K562 (cell line): ENCODE data around the gene ZBTB48. TPM values are rescaled to one million over a fixed set of nuclear protein-coding genes. Genes with fewer than 3 reads are reported as not detected.

Experiments
- ARID1B ChIP-seq: fragments of 450-650 bp; IDR thresholded peaks from 2 replicates; pipeline ENCODE4 v1.6.1; 2016; ENCODE audit warnings: antibody characterized with exemption, mild to moderate bottlenecking, inconsistent platforms
- CSDE1 ChIP-seq, 2 experiments: fragments of 450-650 bp; IDR thresholded peaks; 2 replicates each; pipeline ENCODE4 v1.6.1; 2016; ENCODE audit warnings: mild to moderate bottlenecking in 1 of 2
- E2F3 ChIP-seq: fragments of 250-450 bp; sonication (Bioruptor Pico); IDR thresholded peaks from 2 replicates; pipeline ENCODE4 v1.4.0; 2020; ENCODE audit warnings: mild to moderate bottlenecking
- HMG20B ChIP-seq: fragments of 250-450 bp; sonication (Bioruptor Pico); IDR thresholded peaks from 2 replicates; pipeline ENCODE4 v1.5.0; 2021; ENCODE audit warnings: mild to moderate bottlenecking
- LEF1 ChIP-seq: fragments of 450-650 bp; IDR thresholded peaks from 2 replicates; pipeline ENCODE4 v1.6.1; 2016; ENCODE audit warnings: mild to moderate bottlenecking
- SPI1 ChIP-seq: IDR thresholded peaks from 2 replicates; pipeline ENCODE4 v1.6.1; 2011; ENCODE audit warnings: low read depth, low read length, control low read depth, borderline replicate concordance
- TAL1 ChIP-seq: fragments of 450-650 bp; IDR thresholded peaks from 2 replicates; pipeline ENCODE4 v1.6.1; 2016; ENCODE audit warnings: mild to moderate bottlenecking
- ZNF695 ChIP-seq: fragments of 450-650 bp; formaldehyde crosslinking; IDR thresholded peaks from 2 replicates; pipeline ENCODE4 v1.4.0; 2020; ENCODE audit warnings: mild to moderate bottlenecking, moderate library complexity
- ZNF75A ChIP-seq: fragments of 450-650 bp; formaldehyde crosslinking; IDR thresholded peaks from 2 replicates; pipeline ENCODE4 v1.4.0; 2020; ENCODE audit warnings: mild to moderate bottlenecking
- ZNF764 ChIP-seq: fragments of 250-450 bp; sonication (Bioruptor Pico); IDR thresholded peaks from 2 replicates; pipeline ENCODE4 v1.4.0; 2020; ENCODE audit warnings: low read depth, mild to moderate bottlenecking, moderate library complexity
- polyA plus RNA-seq, 8 experiments: library from polyadenylated mRNA; depleted of rRNA in 4 of 8; stranded (reverse) in 5 of 8; unstranded in 3 of 8; fragments of >200 nt; fragmentation: Nextera tagmentation in 2 of 8; fragmentation: Illumina TruSeq in 1 of 8; extraction: Ambion mirVana in 2 of 8; extraction: Trizol in 1 of 8; gene quantifications; 2 replicates each; pipeline versions ENCODE4 v1.2.1 to v1.2.3, GENCODE V29; 2011 to 2014; ENCODE audit warnings: inconsistent platforms in 1 of 8, missing spikeins in 1 of 8
- total RNA-seq, 7 experiments: library from RNA; depleted of rRNA in 6 of 7; stranded (reverse); fragments of >200 nt in 6 of 7; fragmentation: Illumina TruSeq in 2 of 7; extraction: Trizol in 2 of 7; gene quantifications; 2 replicates each; pipeline versions ENCODE4 v1.2.1 to v1.2.3, GENCODE V29; 2011 to 2021; ENCODE audit warnings: low replicate concordance in 1 of 7
- TF ChIP-seq, protein P1 (sequence below): fragments of 450-650 bp; IDR thresholded peaks from 2 replicates; pipeline ENCODE4 v1.6.1; 2018; ENCODE audit not compliant: partially characterized antibody
- TF ChIP-seq, protein P2 (sequence below): fragments of 450-650 bp; conservative IDR thresholded peaks from 2 replicates; pipeline ENCODE4 v1.6.1; 2016; ENCODE audit warnings: missing genetic modification characterization, low read depth, mild to moderate bottlenecking, missing compliant biosample characterization, moderate library complexity
- TF ChIP-seq, protein P3 (sequence below): sonication (generic); formaldehyde crosslinking; IDR thresholded peaks from 2 replicates; pipeline ENCODE4 v1.8.1; 2022; ENCODE audit warnings: missing genetic modification reagents
- TF ChIP-seq, protein P4 (sequence below): fragments of 200-800 bp; sonication (Bioruptor generic); IDR thresholded peaks from 2 replicates; pipeline ENCODE4 v1.6.1; 2016; ENCODE audit warnings: missing genetic modification characterization, missing compliant biosample characterization
- TF ChIP-seq, protein P5 (sequence below), 2 experiments: fragments of 200-800 bp in 1 of 2; sonication (Bioruptor generic) in 1 of 2; sonication (generic) in 1 of 2; formaldehyde crosslinking in 1 of 2; IDR thresholded peaks in 1 of 2; conservative IDR thresholded peaks in 1 of 2; 2 replicates each; pipeline versions ENCODE4 v1.5.0 to v1.6.1; 2016 to 2020; ENCODE audit warnings: missing compliant biosample characterization in 1 of 2, missing genetic modification characterization in 1 of 2, missing genetic modification reagents in 1 of 2

Gene ZBTB48
- total and polyA plus RNA-seq, 9 of the 15 experiments (the other 6 are each of a cell fraction or from before 2014, with no cell fraction given), result 1.9 to 66.9 (median 29.5) TPM

DNA sequence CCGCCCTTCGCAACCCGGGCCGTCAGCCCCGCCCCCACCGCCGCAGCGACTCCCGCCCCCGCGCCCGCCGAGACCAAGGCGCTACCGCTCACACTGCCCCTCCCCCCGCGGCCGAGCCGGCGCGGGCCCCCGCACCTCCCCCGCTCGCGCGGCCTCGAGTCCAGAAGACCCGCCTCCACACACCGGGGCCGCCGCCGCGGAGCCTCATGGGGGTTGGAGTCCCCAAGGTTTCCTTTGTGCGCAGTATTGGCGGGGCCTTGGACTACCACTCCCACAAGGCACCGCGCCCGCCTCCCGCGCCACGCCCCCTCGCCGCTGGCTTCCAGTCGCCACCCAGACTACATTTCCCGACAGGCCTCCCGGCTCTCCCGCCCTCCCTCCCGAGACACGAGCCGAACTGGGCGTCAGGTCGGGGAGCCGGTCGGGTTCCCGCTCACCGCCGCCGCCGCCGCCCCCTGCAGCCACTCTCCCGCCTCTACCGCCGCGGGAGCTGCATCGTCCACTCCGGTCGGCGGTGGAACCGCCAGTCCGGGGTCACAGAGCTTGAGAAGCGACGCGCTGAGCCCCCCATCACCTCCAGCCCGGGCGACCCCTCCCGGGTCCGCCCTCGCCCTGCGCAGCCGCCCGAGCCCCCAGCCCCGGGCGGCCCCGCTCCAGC, 33.7 kb downstream of the ZBTB48 start, which contains the start of gene PHF13 (continued):
- TF ChIP-seq, protein P1, sequence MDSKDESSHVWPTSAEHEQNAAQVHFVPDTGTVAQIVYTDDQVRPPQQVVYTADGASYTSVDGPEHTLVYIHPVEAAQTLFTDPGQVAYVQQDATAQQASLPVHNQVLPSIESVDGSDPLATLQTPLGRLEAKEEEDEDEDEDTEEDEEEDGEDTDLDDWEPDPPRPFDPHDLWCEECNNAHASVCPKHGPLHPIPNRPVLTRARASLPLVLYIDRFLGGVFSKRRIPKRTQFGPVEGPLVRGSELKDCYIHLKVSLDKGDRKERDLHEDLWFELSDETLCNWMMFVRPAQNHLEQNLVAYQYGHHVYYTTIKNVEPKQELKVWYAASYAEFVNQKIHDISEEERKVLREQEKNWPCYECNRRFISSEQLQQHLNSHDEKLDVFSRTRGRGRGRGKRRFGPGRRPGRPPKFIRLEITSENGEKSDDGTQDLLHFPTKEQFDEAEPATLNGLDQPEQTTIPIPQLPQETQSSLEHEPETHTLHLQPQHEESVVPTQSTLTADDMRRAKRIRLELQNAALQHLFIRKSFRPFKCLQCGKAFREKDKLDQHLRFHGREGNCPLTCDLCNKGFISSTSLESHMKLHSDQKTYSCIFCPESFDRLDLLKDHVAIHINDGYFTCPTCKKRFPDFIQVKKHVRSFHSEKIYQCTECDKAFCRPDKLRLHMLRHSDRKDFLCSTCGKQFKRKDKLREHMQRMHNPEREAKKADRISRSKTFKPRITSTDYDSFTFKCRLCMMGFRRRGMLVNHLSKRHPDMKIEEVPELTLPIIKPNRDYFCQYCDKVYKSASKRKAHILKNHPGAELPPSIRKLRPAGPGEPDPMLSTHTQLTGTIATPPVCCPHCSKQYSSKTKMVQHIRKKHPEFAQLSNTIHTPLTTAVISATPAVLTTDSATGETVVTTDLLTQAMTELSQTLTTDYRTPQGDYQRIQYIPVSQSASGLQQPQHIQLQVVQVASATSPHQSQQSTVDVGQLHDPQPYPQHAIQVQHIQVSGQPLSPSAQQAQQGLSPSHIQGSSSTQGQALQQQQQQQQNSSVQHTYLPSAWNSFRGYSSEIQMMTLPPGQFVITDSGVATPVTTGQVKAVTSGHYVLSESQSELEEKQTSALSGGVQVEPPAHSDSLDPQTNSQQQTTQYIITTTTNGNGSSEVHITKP, result no peak
- TF ChIP-seq, protein P2, sequence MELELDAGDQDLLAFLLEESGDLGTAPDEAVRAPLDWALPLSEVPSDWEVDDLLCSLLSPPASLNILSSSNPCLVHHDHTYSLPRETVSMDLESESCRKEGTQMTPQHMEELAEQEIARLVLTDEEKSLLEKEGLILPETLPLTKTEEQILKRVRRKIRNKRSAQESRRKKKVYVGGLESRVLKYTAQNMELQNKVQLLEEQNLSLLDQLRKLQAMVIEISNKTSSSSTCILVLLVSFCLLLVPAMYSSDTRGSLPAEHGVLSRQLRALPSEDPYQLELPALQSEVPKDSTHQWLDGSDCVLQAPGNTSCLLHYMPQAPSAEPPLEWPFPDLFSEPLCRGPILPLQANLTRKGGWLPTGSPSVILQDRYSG, result no peak
- TF ChIP-seq, protein P3, sequence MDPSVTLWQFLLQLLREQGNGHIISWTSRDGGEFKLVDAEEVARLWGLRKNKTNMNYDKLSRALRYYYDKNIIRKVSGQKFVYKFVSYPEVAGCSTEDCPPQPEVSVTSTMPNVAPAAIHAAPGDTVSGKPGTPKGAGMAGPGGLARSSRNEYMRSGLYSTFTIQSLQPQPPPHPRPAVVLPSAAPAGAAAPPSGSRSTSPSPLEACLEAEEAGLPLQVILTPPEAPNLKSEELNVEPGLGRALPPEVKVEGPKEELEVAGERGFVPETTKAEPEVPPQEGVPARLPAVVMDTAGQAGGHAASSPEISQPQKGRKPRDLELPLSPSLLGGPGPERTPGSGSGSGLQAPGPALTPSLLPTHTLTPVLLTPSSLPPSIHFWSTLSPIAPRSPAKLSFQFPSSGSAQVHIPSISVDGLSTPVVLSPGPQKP (CRISPR knock-in tag), result no peak
- TF ChIP-seq ZNF764 (CRISPR knock-in tag) (no peak), ARID1B (no peak), LEF1 (no peak), SPI1 (no peak), TAL1 (no peak), E2F3 (CRISPR knock-in tag) (peak; percentile 94), ZNF75A (no peak), CSDE1 (IDR thresholded peaks at IDR 0.05) (no peak), ZNF695 (CRISPR knock-in tag) (no peak), HMG20B (CRISPR knock-in tag) (no peak)
- TF ChIP-seq, protein P4, sequence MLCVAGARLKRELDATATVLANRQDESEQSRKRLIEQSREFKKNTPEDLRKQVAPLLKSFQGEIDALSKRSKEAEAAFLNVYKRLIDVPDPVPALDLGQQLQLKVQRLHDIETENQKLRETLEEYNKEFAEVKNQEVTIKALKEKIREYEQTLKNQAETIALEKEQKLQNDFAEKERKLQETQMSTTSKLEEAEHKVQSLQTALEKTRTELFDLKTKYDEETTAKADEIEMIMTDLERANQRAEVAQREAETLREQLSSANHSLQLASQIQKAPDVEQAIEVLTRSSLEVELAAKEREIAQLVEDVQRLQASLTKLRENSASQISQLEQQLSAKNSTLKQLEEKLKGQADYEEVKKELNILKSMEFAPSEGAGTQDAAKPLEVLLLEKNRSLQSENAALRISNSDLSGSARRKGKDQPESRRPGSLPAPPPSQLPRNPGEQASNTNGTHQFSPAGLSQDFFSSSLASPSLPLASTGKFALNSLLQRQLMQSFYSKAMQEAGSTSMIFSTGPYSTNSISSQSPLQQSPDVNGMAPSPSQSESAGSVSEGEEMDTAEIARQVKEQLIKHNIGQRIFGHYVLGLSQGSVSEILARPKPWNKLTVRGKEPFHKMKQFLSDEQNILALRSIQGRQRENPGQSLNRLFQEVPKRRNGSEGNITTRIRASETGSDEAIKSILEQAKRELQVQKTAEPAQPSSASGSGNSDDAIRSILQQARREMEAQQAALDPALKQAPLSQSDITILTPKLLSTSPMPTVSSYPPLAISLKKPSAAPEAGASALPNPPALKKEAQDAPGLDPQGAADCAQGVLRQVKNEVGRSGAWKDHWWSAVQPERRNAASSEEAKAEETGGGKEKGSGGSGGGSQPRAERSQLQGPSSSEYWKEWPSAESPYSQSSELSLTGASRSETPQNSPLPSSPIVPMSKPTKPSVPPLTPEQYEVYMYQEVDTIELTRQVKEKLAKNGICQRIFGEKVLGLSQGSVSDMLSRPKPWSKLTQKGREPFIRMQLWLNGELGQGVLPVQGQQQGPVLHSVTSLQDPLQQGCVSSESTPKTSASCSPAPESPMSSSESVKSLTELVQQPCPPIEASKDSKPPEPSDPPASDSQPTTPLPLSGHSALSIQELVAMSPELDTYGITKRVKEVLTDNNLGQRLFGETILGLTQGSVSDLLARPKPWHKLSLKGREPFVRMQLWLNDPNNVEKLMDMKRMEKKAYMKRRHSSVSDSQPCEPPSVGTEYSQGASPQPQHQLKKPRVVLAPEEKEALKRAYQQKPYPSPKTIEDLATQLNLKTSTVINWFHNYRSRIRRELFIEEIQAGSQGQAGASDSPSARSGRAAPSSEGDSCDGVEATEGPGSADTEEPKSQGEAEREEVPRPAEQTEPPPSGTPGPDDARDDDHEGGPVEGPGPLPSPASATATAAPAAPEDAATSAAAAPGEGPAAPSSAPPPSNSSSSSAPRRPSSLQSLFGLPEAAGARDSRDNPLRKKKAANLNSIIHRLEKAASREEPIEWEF (CRISPR knock-in tag), result no peak
- TF ChIP-seq, protein P5, sequence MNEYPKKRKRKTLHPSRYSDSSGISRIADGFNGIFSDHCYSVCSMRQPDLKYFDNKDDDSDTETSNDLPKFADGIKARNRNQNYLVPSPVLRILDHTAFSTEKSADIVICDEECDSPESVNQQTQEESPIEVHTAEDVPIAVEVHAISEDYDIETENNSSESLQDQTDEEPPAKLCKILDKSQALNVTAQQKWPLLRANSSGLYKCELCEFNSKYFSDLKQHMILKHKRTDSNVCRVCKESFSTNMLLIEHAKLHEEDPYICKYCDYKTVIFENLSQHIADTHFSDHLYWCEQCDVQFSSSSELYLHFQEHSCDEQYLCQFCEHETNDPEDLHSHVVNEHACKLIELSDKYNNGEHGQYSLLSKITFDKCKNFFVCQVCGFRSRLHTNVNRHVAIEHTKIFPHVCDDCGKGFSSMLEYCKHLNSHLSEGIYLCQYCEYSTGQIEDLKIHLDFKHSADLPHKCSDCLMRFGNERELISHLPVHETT (CRISPR knock-in tag; conservative IDR thresholded peaks at IDR 0.05 in 1 of 2, IDR thresholded peaks at IDR 0.05 in 1 of 2), result peak in 1 of 2 experiments; percentile 100; a peak in 2 of 4 replicates
